ENCODE data around the gene IMMT. TPM values are rescaled to one million over a fixed set of nuclear protein-coding genes. Genes with fewer than 3 reads are reported as not detected.
"Not testable (repeated sequence)": the region's sequence is repeated elsewhere in the genome, so short reads cannot be mapped to it uniquely, and the experiment has no call there.

IMMT gene
- total RNA-seq, 1 experiment from 2014 or later: 162 TPM

- H3K36me3 ChIP-seq: no peaks in the 10 kb centered on the region
- no peaks in the 10 kb centered on the region for H3K9me3 ChIP-seq (replicated peaks)
- no peaks in the 10 kb centered on the region for H3K27me3 ChIP-seq
- no peak overlapping the region for H3K27ac ChIP-seq
- H3K4me3 ChIP-seq: no peak overlapping the region
- DNase-seq: no peak
- no peaks in the 10 kb centered on the region for H3K4me1 ChIP-seq
Observed at GRCh38 chr2:86232373-86232784, 37.1 kb upstream of the IMMT start.

DNA sequence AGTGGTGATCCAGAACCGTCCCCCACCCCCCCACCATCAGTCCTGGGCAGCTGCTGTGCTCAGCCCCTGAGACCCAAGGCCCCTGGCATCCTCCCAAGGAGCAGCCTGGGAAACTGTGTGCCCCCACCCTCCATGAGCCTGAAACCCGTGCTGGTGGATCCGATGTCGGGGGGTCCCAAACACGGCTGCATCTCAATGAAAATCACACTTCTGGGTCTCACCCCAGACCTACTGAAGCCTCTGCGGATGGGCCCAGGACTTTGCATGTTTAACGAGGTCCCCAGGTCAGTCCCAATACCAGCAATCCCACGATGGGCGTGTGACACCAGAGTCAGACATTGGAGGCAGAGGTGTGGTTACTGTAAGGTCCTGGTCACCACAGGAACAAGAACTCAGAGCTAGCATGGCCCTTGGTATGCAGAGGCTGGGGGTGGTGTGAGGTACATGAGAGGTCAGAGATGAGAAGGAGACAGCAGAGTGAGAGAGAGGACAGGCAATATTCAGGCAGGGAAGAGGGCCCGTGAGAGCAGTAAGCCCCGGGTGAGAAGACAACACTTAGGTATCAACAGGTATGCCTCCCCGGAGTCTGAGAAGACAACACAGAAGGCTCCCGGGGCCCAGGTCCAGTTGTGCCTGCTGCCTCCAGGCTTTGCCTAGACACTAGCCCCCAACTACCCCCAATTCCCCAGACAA is 36.6 kb upstream of the IMMT start:
- no peak for DNase-seq
- no peak overlapping the region for H3K4me3 ChIP-seq
- no peaks in the 10 kb centered on the region for H3K27me3 ChIP-seq
- H3K36me3 ChIP-seq: no peaks in the 10 kb centered on the region
- H3K4me1 ChIP-seq: no peaks in the 10 kb centered on the region
- H3K27ac ChIP-seq: no peak overlapping the region
- H3K9me3 ChIP-seq (replicated peaks): no peaks in the 10 kb centered on the region

GRCh38 chr2:86230961-86231360 is 35.7 kb upstream of the IMMT start:
- H3K36me3 ChIP-seq: no peaks in the 10 kb centered on the region
- no peak overlapping the region for H3K27ac ChIP-seq
- no peaks in the 10 kb centered on the region for H3K4me1 ChIP-seq

DNA sequence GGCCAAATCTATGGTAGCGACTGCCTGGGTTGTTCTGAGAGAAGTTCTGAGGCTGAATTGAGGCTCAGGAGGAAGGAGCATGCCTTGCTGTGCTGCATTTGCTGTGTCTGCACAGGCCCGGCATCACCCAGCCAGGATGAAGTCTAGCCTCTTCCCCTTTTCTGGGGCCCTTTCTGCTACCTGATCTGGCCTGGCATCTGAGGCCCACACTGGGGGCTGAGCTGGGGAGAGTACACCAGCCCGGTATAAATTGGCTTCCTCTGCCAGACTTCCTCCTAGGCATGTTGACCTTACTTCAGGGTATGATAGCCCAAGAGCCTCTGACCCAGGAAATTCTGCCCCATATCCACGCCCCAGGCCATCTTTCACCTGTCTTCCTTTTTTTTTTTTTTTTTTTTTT is 34.0 kb upstream of the IMMT start:
- H3K4me1 ChIP-seq: no peaks in the 10 kb centered on the region
- H3K27ac ChIP-seq: no peak overlapping the region
- H3K36me3 ChIP-seq: no peaks in the 10 kb centered on the region
- no peak overlapping the region for H3K4me3 ChIP-seq
- no peaks in the 10 kb centered on the region; the same call in 1 of the 2 replicates for H3K27me3 ChIP-seq
- no peaks in the 10 kb centered on the region for H3K9me3 ChIP-seq (replicated peaks)
- DNase-seq: no peak

More at GRCh38 chr2:86230961-86231360, 35.7 kb upstream of the IMMT start:
- Histone ChIP-seq H3K9me3 (replicated peaks) (no peaks in the 10 kb centered on the region), H3K4me3 (no peak overlapping the region), H3K27me3 (no peaks in the 10 kb centered on the region)
- DNase-seq: no peak

DNA sequence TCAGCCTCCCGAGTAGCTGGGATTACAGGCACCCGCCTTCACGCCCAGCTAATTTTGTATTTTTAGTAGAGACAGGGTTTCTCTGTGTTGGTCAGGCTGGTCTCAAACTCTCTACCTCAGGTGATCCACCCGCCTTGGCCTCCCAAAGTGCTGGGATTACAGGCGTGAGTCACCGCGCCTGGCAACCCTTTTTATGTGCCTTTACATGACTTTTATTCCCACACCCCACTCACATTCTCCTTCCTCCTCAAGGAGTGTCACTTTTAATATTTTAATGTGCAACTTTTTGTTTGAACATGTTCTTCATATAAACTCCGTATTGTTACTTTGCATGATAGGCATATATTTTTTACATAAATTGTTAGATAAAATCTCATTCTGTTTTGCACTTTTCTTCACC is 33.3 kb upstream of the IMMT start:
- H3K9me3 ChIP-seq (replicated peaks); H3K4me1 ChIP-seq; H3K4me3 ChIP-seq; H3K27me3 ChIP-seq; H3K36me3 ChIP-seq; DNase-seq; H3K27ac ChIP-seq: not testable (repeated sequence)

- Histone ChIP-seq H3K27ac (no peak overlapping the region), H3K9me3 (replicated peaks) (no peaks in the 10 kb centered on the region), H3K36me3 (no peaks in the 10 kb centered on the region), H3K4me3 (no peak overlapping the region), H3K4me1 (no peaks in the 10 kb centered on the region), H3K27me3 (peaks cover 3% of the 10 kb centered on the region; the same call in 1 of the 2 replicates)
- no peak for DNase-seq
Observed at GRCh38 chr2:86227685-86228084, 32.4 kb upstream of the IMMT start.

GRCh38 chr2:86226636-86227520 is 31.6 kb upstream of the IMMT start:
- H3K27ac ChIP-seq: no peak overlapping the region
- no peak for DNase-seq
- H3K36me3 ChIP-seq: no peaks in the 10 kb centered on the region
- no peaks in the 10 kb centered on the region for H3K9me3 ChIP-seq (replicated peaks)
- H3K27me3 ChIP-seq: peaks cover 6% of the 10 kb centered on the region; the same call in 1 of the 2 replicates
- no peaks in the 10 kb centered on the region for H3K4me1 ChIP-seq
- no peak overlapping the region for H3K4me3 ChIP-seq

DNA sequence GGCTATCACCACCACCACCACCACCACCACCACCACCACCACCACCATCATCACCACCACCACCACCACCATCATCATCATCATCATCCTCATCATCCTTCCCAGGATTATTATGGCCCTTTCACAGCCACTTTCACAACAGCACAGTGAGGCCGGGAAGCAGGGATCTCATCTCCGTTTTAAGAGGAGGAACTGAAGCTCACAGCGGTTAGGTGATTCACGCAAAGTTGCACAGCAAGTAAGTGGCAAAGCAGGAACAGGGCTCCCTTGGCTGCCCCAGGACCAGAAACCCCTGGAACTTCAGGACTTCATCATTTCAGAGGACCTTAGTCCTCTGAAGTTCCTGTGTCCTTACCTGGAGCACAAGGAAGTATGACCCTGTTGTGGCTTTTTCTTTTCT is 30.8 kb upstream of the IMMT start:
- no peak overlapping the region for H3K4me3 ChIP-seq
- no peak for DNase-seq
- H3K27ac ChIP-seq: no peak overlapping the region
- H3K4me1 ChIP-seq: no peaks in the 10 kb centered on the region
- H3K36me3 ChIP-seq: no peaks in the 10 kb centered on the region
- peaks cover 6% of the 10 kb centered on the region; the same call in 1 of the 2 replicates for H3K27me3 ChIP-seq
- no peaks in the 10 kb centered on the region for H3K9me3 ChIP-seq (replicated peaks)

DNA sequence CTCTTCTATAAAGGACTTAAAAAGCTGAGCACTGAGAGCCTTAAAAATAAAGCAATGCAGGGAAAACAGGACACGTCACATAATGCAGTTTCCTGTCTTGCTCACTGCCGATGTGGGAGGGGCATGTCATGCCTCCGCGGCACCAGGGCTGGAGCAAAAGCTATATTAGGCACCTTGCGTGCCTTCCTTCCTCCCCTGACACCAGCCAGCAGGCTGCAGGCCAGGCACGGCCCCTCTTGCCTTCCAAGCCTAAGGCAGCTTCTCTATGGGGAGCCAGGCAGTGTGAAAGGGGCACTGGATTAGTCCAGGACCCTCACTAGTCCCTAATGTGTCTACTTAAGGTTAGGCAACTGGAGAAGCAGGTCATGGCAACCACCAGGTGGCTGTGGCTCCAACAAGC is 30.3 kb upstream of the IMMT start:
- Histone ChIP-seq H3K27ac (no peak overlapping the region), H3K36me3 (no peaks in the 10 kb centered on the region), H3K9me3 (replicated peaks) (no peaks in the 10 kb centered on the region), H3K4me3 (no peak overlapping the region), H3K4me1 (no peaks in the 10 kb centered on the region), H3K27me3 (peaks cover 6% of the 10 kb centered on the region; the same call in 1 of the 2 replicates)
- no peak for DNase-seq

- DNase-seq: no peak
- Histone ChIP-seq H3K27me3 (peaks cover 6% of the 10 kb centered on the region; the same call in 1 of the 2 replicates), H3K4me3 (no peak overlapping the region), H3K4me1 (no peaks in the 10 kb centered on the region), H3K36me3 (no peaks in the 10 kb centered on the region), H3K27ac (no peak overlapping the region), H3K9me3 (replicated peaks) (no peaks in the 10 kb centered on the region)
Observed at GRCh38 chr2:86224645-86225355, 29.5 kb upstream of the IMMT start.

GRCh38 chr2:86223927-86224560 is 28.8 kb upstream of the IMMT start:
- no peak overlapping the region for H3K4me3 ChIP-seq
- H3K4me1 ChIP-seq: no peaks in the 10 kb centered on the region
- H3K9me3 ChIP-seq (replicated peaks): no peaks in the 10 kb centered on the region
- DNase-seq: no peak
- no peaks in the 10 kb centered on the region for H3K36me3 ChIP-seq
- H3K27ac ChIP-seq: no peak overlapping the region
- peaks cover 6% of the 10 kb centered on the region; the same call in 1 of the 2 replicates for H3K27me3 ChIP-seq

GRCh38 chr2:86223140-86223926 is 28.1 kb upstream of the IMMT start:
- DNase-seq: no peak
- no peak overlapping the region for H3K27ac ChIP-seq

DNA sequence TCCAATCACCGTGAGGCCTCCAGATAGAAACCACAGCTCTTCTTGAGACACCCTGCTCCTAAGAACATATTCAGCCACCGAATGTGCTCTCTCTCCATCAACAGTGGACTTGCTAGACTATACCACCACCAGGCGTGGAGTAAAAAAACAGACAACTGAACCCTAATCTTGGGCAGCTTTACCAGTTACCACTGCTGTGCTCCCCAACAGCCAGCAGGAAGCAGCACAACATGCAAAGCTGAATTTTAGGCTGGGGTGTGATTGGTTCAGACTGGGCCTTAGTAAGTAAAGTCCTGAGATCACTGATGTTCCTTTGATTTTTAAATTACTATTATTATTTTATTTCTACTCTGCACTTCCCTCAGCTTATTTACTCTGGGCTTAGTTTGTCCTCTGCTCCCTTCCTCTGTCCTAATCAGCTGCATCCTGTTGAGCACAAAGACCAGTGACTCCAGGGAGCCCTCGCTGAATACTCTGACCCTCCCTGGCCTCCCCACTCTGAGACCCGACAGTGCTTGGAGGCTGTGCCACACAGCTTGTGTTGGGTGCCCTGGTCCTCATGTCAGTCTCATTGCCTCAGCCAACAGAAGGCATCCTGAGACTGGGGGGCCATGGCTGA is 25.9 kb upstream of the IMMT start:
- H3K27ac ChIP-seq: no peak overlapping the region
- H3K9me3 ChIP-seq (replicated peaks): no peaks in the 10 kb centered on the region
- peak; percentile 49 to 87 for DNase-seq
- H3K4me1 ChIP-seq: no peaks in the 10 kb centered on the region
- H3K4me3 ChIP-seq: no peak overlapping the region
- peaks cover 6% of the 10 kb centered on the region; the same call in 1 of the 2 replicates for H3K27me3 ChIP-seq
- no peaks in the 10 kb centered on the region for H3K36me3 ChIP-seq

More at GRCh38 chr2:86223140-86223926, 28.1 kb upstream of the IMMT start:
- Histone ChIP-seq H3K9me3 (replicated peaks) (no peaks in the 10 kb centered on the region), H3K4me3 (no peak overlapping the region), H3K36me3 (no peaks in the 10 kb centered on the region), H3K27me3 (peaks cover 6% of the 10 kb centered on the region; the same call in 1 of the 2 replicates), H3K4me1 (no peaks in the 10 kb centered on the region)
